D721Med (cell line): ENCODE results near the gene REEP6.

Experiments
- DNase-seq: peaks from one replicate; pipeline ENCODE4 v3.0.0; 2011; ENCODE audit warnings: low spot score; ENCODE audit not compliant: insufficient read length
- FAIRE-seq: peaks from 2 replicates; lab custom pipeline; 2011; peaks lifted over from hg19 to GRCh38; lab: Jason Lieb, UNC
- TF ChIP-seq, protein P1 (sequence below): IDR thresholded peaks from 2 replicates; pipeline ENCODE4 v1.5.1; 2012; ENCODE audit warnings: mild to moderate bottlenecking, control low read depth; ENCODE audit not compliant: insufficient read depth; ENCODE audit errors: missing control alignments

Gene REEP6

DNA sequence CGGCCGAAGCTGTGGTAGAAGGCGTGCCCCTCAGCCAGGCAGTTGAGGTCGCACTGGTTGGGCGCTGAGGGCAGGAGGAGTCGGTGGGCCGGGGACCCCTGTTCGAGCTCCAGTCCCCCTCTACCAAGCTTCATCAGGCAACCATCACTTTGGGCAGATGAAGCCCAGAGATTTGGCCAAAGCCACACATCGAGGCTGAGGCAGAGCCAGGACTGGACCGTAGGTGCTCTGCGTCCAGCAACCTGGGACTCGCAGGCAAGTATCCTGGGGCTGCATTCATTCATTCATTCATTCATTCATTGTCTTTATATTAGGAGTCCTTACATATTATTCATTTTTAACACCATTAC is 17.5 kb downstream of the REEP6 start:
- DNase-seq (no peak), FAIRE-seq (no peak)
- TF ChIP-seq, protein P1, sequence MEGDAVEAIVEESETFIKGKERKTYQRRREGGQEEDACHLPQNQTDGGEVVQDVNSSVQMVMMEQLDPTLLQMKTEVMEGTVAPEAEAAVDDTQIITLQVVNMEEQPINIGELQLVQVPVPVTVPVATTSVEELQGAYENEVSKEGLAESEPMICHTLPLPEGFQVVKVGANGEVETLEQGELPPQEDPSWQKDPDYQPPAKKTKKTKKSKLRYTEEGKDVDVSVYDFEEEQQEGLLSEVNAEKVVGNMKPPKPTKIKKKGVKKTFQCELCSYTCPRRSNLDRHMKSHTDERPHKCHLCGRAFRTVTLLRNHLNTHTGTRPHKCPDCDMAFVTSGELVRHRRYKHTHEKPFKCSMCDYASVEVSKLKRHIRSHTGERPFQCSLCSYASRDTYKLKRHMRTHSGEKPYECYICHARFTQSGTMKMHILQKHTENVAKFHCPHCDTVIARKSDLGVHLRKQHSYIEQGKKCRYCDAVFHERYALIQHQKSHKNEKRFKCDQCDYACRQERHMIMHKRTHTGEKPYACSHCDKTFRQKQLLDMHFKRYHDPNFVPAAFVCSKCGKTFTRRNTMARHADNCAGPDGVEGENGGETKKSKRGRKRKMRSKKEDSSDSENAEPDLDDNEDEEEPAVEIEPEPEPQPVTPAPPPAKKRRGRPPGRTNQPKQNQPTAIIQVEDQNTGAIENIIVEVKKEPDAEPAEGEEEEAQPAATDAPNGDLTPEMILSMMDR, result no peak

DNA sequence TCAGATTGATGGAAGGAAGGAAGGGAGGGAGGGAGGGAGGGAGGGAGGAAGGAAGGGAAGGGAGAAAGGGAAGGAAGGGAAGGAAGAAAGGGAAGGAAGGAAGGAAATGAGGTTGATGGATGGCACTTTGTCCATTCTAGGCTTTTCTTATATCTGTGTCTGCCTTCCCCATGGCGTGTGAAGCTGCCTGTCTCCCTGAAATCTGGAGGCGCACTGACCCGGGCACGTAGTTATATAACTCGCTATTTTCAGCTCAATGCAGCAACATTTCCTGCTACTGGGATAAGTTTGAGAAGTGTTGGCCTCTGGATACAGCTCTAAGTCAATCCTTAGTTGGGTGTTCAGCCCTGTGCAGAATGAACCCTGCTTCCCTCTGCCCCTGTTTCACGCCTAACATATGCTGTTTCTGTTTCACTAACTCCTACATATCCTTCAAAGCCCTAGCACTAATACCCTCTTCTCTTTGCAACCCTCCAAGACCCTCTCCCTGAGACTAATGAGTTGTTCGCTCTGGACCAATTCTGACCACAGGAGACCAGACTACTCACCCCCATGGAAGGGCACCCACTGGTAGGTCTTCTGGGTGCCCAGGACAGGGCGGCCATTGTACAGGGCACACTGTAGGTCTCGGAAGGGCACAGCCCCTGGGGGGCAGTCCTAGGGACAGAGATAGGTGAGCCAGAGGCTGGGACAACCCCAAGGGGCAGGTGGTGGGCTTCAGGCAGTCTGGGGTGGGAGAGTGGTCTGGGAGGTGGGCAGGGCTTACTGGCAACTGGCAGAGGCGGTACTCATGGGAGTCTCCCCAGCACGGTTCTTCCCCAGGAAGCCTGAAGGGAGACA is 18.8 kb downstream of the REEP6 start:
- no peak for DNase-seq
- TF ChIP-seq, protein P1, result no peak
- FAIRE-seq, result no peak

DNA sequence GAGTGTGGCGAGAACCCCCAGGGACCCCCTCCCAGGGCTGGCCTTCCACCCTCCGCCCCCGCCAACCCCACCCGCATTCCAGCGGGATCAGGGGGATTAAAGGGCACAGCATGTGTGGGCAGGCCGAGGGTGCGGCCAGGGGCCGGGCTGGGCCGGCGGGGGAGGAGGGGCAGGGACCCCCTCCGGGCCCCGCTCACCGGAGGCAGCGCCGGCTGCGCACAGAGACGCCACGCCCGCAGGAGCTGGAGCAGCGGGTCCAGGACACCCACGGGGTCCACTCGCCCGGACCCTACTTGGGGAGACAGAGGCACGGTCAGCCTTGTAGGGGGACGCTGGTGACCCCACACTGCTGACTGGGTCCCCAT is 19.4 kb downstream of the REEP6 start:
- TF ChIP-seq, protein P1, result no peak
- DNase-seq (no peak), FAIRE-seq (no peak)

DNA sequence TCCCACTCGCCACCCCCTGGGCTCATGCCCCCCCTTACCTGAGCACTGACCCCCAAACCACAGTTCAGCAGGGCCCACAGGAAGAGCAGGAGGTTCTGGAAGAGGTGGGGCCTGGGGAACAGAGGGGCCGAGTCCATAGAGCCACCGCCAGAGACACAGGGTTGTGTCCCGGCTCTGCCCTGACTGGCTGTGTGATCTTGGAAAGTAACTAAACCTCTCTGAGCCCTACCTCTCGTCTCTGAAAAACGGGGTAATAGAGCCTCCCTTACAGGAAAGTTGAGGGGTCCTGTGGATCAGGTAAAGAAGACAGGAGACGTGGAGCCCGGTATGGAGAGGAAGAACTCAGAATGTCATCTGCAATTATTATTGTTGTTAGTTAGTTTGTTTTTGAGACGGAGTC is 19.8 kb downstream of the REEP6 start:
- TF ChIP-seq, protein P1, result no peak
- no peak for FAIRE-seq
- no peak for DNase-seq

DNA sequence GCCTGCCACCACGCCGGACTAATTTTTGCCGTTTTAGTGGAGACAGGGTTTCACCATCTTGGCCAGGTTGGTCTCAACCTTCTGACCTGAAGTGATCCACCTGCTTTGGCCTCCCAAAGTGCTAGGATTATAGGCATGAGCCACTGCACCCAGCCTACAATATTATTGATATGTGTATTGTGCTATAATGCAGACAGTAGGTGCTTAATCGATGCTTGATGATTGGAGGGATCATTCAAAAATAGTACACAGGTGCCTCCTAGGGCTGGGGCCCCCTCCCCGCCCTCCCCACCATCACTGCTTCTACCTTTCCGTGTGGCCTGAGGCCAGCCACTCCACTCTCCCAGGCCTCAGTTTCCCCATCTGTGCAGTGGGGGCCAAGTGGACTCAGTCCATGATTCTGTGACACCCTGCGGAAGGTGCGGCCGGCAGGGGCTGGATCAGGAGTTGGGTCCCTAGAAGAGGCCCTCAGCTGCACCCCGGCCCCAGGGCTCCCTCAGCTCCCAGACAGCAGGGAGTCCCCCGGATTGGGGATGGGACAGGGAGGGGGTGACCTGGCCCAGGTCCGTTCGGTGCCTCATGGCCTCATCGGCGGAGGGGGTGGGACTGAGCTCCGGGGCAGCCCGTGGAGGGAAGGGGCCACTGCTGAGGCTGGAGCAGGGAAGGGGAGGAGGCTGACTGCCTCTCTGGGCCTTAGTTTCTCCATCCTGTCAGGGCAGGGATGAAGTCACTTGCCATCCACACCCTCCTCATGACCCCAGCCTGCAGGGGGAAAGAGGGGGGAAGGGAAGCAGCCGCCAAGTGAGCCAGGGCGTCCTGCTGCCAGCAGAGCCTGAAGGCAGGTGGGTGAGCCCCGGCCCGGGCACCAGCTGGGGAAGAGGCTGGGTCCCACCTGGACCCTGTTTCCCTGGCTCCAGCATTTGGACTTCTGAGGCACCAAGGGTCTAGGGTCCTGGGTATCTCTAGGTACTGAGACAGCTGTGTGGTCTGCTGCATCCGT is 20.6 kb downstream of the REEP6 start:
- no peak for FAIRE-seq
- TF ChIP-seq, protein P1, result no peak
- DNase-seq, result no peak

DNA sequence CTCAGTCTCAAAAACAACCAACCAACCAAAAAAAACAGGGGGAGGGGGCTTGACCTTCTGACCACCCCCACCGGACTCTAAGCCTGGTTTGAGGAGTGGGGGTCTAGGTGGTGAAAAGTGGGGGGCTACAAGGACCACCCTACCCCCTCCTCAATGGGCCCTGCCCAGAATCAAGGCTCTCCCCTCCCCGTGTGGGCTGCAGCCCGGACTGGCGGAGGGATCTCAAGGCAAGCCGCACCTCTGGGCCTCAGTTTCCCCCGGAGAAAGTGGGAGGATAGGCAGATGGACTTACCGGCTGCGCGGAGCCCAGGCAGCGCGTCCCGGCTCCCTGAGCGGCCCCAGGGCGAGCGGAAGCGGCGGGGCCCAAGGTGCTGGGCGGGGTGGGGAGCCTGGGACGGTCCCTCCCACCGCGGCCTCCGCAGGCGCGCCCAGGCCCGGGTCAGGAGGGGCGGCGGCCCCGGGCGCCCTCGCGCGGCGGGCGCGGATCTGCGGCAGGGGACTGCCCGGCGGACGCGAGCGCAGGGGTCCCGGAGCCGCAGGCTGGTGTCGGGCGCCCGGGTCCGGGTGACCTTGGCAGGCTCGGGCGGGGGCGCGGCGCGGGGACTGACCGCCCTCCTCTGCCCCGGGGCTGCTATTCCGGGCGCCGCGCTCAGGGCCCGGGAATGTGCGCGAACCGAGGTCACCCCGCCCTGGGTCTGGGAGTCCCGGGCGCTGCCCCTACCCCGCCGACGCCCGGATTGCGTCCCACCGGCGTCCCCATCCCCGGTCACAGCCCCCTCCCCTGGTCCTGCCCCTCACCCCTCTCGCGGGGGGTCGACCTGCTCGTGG is 21.9 kb downstream of the REEP6 start, which contains the start of gene ADAMTSL5:
Gene ADAMTSL5, minus strand, starts transcription at position 349 of the 828 bp plus-strand sequence. CDS start 2,076 bp downstream, outside the sequence.
- FAIRE-seq, result no peak
- no peak for DNase-seq
- TF ChIP-seq, protein P1, result peak; percentile 18
